GM12878 (cell line): ENCODE results near the gene STON1. TPM values are rescaled to one million over a fixed set of nuclear protein-coding genes. Genes with fewer than 3 reads are reported as not detected.

Experiments
- polyA plus RNA-seq, 11 experiments: library from polyadenylated mRNA; depleted of rRNA in 4 of 11; unstranded in 6 of 11; stranded (reverse) in 5 of 11; fragments of >200 nt; fragmentation: Nextera tagmentation in 4 of 11; fragmentation: Illumina TruSeq in 1 of 11; extraction: Ambion mirVana in 4 of 11; extraction: Trizol in 1 of 11; gene quantifications; 1 replicate in 1 of 11; 2 replicates in 10 of 11; pipeline versions ENCODE4 v1.2.1 to v1.2.3, GENCODE V29; 2011 to 2016; ENCODE audit warnings: inconsistent platforms in 2 of 11, missing spikeins in 2 of 11, low read depth in 1 of 11
- small RNA-seq: library from RNA; depleted of rRNA; stranded (forward); fragments of <200 nt; gene quantifications from one replicate; pipeline ENCODE3, GENCODE V24; 2014
- total RNA-seq, 4 experiments: library from RNA; depleted of rRNA in 3 of 4; stranded (reverse); fragments of >200 nt in 3 of 4; fragmentation: Illumina TruSeq in 1 of 4; extraction: Trizol in 1 of 4; gene quantifications; 2 replicates each; pipeline versions ENCODE4 v1.2.1 to v1.2.3, GENCODE V29; 2013 to 2021

STON1 gene
- total and polyA plus RNA-seq, 10 of the 15 experiments (the other 5 are each of a cell fraction or from before 2014, with no cell fraction given), result 0.11 to 0.90 (median 0.22) TPM; not detected in 2

Small RNAs within 50 kb of the gene (small RNA-seq; reads per million reads assigned to genes)
- gene RNU6-282P, result not detected
- not detected for gene TPT1P11

Other genes starting within 250 kb of the STON1 start
- 32.5 and 36.6 TPM in 2 replicates for gene FOXN2, start 215.5 kb upstream of the STON1 start, total RNA-seq (2014; rRNA removed)
- gene FOXN2, start 215.5 kb upstream of the STON1 start, total RNA-seq (2014; rRNA removed; fragmentation: Illumina TruSeq; extraction: Trizol), result 34.4 and 34.7 TPM in 2 replicates
- gene FOXN2, start 215.5 kb upstream of the STON1 start, total RNA-seq (2021), result 26.6 and 29.9 TPM in 2 replicates
- gene FOXN2, start 215.5 kb upstream of the STON1 start, polyA plus RNA-seq (2011; rRNA removed), result 28.7 and 36.0 TPM in 2 replicates
- 26.5 and 27.0 TPM in 2 replicates for gene FOXN2, start 215.5 kb upstream of the STON1 start, polyA plus RNA-seq (2014; fragmentation: Illumina TruSeq; extraction: Trizol)
- gene FOXN2, start 215.5 kb upstream of the STON1 start, polyA plus RNA-seq (2014; fragmentation: Nextera tagmentation; extraction: Ambion mirVana), result 10 to 100 TPM in 1 of 2 experiments, 1 to 10 TPM in 1; 10.0 to 27.4 TPM
- gene FOXN2, start 215.5 kb upstream of the STON1 start, polyA plus RNA-seq (2014; rRNA removed), result 10.8 and 12.7 TPM in 2 replicates
- 10 to 100 TPM; 29.7 to 30.4 TPM for gene FOXN2, start 215.5 kb upstream of the STON1 start, polyA plus RNA-seq (2016; fragmentation: Nextera tagmentation; extraction: Ambion mirVana)
- gene PPP1R21, start 89.4 kb upstream of the STON1 start, total RNA-seq (2014; rRNA removed), result 16.3 and 17.3 TPM in 2 replicates
- 18.6 and 20.2 TPM in 2 replicates for gene PPP1R21, start 89.4 kb upstream of the STON1 start, total RNA-seq (2014; rRNA removed; fragmentation: Illumina TruSeq; extraction: Trizol)
- gene PPP1R21, start 89.4 kb upstream of the STON1 start, total RNA-seq (2021), result 20.2 and 20.4 TPM in 2 replicates
- 33.9 and 48.3 TPM in 2 replicates for gene PPP1R21, start 89.4 kb upstream of the STON1 start, polyA plus RNA-seq (2011; rRNA removed)
- 27.8 and 37.0 TPM in 2 replicates for gene PPP1R21, start 89.4 kb upstream of the STON1 start, polyA plus RNA-seq (2014; fragmentation: Illumina TruSeq; extraction: Trizol)
- 10 to 100 TPM; 15.0 to 19.9 TPM for gene PPP1R21, start 89.4 kb upstream of the STON1 start, polyA plus RNA-seq (2014; fragmentation: Nextera tagmentation; extraction: Ambion mirVana)
- gene PPP1R21, start 89.4 kb upstream of the STON1 start, polyA plus RNA-seq (2014; rRNA removed), result 14.0 and 18.2 TPM in 2 replicates
- 10 to 100 TPM; 23.3 to 23.4 TPM for gene PPP1R21, start 89.4 kb upstream of the STON1 start, polyA plus RNA-seq (2016; fragmentation: Nextera tagmentation; extraction: Ambion mirVana)
- not detected in 2 replicates for gene GTF2A1L, start 87.7 kb downstream of the STON1 start, total RNA-seq (2014; rRNA removed)
- not detected in 2 replicates for gene GTF2A1L, start 87.7 kb downstream of the STON1 start, total RNA-seq (2014; rRNA removed; fragmentation: Illumina TruSeq; extraction: Trizol)
- not detected in 2 replicates for gene GTF2A1L, start 87.7 kb downstream of the STON1 start, total RNA-seq (2021)
- gene GTF2A1L, start 87.7 kb downstream of the STON1 start, polyA plus RNA-seq (2011; rRNA removed), result not detected in 2 replicates
- gene GTF2A1L, start 87.7 kb downstream of the STON1 start, polyA plus RNA-seq (2014; fragmentation: Illumina TruSeq; extraction: Trizol), result not detected in 2 replicates
- not detected for gene GTF2A1L, start 87.7 kb downstream of the STON1 start, polyA plus RNA-seq (2014; fragmentation: Nextera tagmentation; extraction: Ambion mirVana)
- not detected in 2 replicates for gene GTF2A1L, start 87.7 kb downstream of the STON1 start, polyA plus RNA-seq (2014; rRNA removed)
- gene GTF2A1L, start 87.7 kb downstream of the STON1 start, polyA plus RNA-seq (2016; fragmentation: Nextera tagmentation; extraction: Ambion mirVana), result not detected
- gene LHCGR, start 225.6 kb downstream of the STON1 start, total RNA-seq (2014; rRNA removed), result 0.23 and 0.27 TPM in 2 replicates
- 0.13 and 0.23 TPM in 2 replicates for gene LHCGR, start 225.6 kb downstream of the STON1 start, total RNA-seq (2014; rRNA removed; fragmentation: Illumina TruSeq; extraction: Trizol)
- 0.11 TPM in 1 of 2 replicates, not detected in the other for gene LHCGR, start 225.6 kb downstream of the STON1 start, total RNA-seq (2021)
- gene LHCGR, start 225.6 kb downstream of the STON1 start, polyA plus RNA-seq (2011; rRNA removed), result 0.03 TPM in 1 of 2 replicates, not detected in the other
- gene LHCGR, start 225.6 kb downstream of the STON1 start, polyA plus RNA-seq (2014; fragmentation: Illumina TruSeq; extraction: Trizol), result 0.09 and 0.36 TPM in 2 replicates
- gene LHCGR, start 225.6 kb downstream of the STON1 start, polyA plus RNA-seq (2014; fragmentation: Nextera tagmentation; extraction: Ambion mirVana), result under 1 TPM in 1 of 2 experiments, not detected in 1; 0.02 TPM
- 1.9 TPM in 1 of 2 replicates, not detected in the other for gene LHCGR, start 225.6 kb downstream of the STON1 start, polyA plus RNA-seq (2014; rRNA removed)
- not detected for gene LHCGR, start 225.6 kb downstream of the STON1 start, polyA plus RNA-seq (2016; fragmentation: Nextera tagmentation; extraction: Ambion mirVana)